GM12875 (cell line): Measurements from ENCODE around the gene ATAD3C.

ENCODE experiments used
- H3K4me3 ChIP-seq: one replicate; pipeline ENCODE4 v1.5.1; 2011; ENCODE audit warnings: low read depth, low read length, control low read depth
- TF ChIP-seq, protein P1 (sequence below): IDR thresholded peaks from 2 replicates; pipeline ENCODE4 v1.5.1; 2011; ENCODE audit warnings: low read depth, mild to moderate bottlenecking, control low read depth, inconsistent platforms, low read length, moderate library complexity, borderline replicate concordance; ENCODE audit not compliant: insufficient read depth

ATAD3C gene

DNA sequence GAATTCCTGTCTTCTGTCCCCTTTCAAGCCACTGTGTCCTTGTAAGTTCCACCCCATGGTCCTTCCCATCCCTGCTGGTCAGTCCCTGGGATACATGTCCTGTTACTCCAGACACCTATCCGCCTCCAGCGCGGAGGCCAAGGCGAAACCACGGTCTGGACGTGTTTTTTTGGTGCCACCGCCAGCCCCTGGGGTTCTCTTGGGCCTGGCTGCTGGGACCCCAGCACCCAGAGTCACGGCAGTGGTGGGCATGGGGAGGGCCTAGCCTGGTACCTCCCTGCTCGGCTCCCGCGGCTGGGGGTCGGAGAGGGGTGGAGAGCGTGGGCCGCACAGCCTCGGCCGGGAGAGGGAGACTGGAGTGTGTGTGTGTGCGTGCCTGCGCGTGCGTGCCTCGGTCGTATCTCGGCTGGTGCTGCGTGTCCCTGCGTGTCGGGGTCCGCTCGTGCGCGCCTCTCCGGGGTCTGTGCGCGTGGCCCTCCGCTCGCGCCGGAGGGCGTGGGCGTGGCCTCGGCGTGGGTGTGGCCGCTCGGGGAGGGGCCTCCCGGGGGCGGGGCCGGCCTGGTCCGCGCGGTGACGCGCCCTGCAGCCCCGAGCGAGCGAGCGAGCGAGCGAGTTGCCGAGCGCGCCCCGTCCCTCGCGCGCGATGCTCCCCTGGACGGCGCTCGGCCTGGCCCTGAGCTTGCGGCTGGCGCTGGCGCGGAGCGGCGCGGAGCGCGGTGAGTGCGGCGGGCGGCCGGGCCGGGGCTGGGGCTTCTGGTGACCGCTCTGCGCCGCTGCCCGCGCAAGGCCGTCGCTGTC, 14.2 kb upstream of the ATAD3C start, which contains the start of gene VWA1:
VWA1 (plus strand) TSS at position 585 of the 798 bp plus-strand sequence; CDS start at position 644, 59 bp downstream.
- TF ChIP-seq, protein P1, sequence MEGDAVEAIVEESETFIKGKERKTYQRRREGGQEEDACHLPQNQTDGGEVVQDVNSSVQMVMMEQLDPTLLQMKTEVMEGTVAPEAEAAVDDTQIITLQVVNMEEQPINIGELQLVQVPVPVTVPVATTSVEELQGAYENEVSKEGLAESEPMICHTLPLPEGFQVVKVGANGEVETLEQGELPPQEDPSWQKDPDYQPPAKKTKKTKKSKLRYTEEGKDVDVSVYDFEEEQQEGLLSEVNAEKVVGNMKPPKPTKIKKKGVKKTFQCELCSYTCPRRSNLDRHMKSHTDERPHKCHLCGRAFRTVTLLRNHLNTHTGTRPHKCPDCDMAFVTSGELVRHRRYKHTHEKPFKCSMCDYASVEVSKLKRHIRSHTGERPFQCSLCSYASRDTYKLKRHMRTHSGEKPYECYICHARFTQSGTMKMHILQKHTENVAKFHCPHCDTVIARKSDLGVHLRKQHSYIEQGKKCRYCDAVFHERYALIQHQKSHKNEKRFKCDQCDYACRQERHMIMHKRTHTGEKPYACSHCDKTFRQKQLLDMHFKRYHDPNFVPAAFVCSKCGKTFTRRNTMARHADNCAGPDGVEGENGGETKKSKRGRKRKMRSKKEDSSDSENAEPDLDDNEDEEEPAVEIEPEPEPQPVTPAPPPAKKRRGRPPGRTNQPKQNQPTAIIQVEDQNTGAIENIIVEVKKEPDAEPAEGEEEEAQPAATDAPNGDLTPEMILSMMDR, result no peak
- peak within 1 kb of the TSS; percentile 42 for H3K4me3 ChIP-seq

GRCh38 chr1:1435911-1436629, 13.4 kb upstream of the ATAD3C start:
- peak overlapping the region; percentile 37 for H3K4me3 ChIP-seq
- TF ChIP-seq, protein P1, result no peak

GRCh38 chr1:1436630-1437032, 12.9 kb upstream of the ATAD3C start:
- TF ChIP-seq, protein P1, result no peak
- H3K4me3 ChIP-seq, result no peak overlapping the region

GRCh38 chr1:1437033-1437903, 12.2 kb upstream of the ATAD3C start:
- TF ChIP-seq, protein P1, result no peak
- no peak overlapping the region for H3K4me3 ChIP-seq

DNA sequence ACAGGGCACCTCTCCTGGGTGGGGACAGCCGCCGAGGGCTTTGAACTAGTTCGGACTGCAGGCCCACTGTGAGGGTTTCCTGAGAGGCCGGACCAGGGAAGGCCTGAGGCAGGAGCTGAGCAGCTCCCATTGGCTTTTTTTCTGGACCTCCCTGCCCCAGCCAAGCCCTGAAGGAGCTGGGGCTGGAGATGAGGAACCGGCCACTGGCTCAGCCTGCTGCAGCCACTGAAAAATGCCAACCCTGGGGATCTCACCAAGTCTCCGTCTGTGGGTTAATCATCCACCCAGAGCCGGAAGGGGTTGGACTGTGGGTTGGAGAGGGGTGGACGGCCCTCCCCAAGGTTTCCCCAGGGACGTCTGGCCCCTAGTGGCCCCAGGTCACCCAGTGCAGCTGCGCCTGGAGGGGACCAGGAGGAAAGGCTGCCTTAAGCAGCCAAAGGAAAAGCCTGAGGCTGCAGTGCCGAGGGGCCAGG, 11.5 kb upstream of the ATAD3C start:
- no peak overlapping the region for H3K4me3 ChIP-seq
- TF ChIP-seq, protein P1, result no peak

DNA sequence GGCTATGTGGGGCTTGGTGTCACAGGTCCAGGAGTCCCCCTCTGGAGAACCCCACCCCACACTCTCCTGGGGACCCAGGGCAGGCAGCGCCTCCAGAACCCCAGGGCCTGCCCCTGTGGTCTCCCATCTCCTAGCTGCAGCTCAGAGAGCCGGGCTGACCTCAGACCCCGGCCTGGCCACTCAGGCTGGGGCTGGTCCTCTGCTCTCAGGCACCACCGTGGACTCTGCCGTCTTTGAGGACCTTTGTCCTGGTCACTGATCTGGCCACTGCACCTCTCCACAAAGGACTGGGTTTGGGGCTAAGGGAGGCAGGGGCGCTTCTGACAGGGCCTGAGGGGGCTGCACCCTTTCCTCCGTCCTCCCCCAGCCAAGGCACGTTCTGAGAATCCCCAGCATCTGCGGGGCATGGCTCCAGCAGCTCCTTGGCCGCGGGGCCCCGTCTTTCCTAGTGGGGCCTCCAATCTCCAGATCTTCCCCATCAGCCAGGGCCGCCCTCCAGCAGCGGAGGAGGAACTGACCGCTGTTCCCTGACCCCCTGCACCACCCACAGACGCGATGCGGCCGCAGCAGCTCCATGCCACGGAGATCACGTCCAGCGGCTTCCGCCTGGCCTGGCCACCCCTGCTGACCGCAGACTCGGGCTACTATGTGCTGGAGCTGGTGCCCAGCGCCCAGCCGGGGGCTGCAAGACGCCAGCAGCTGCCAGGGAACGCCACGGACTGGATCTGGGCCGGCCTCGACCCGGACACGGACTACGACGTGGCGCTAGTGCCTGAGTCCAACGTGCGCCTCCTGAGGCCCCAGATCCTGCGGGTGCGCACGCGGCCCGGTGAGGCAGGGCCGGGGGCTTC, 10.7 kb upstream of the ATAD3C start:
- no peak overlapping the region for H3K4me3 ChIP-seq
- TF ChIP-seq, protein P1, result no peak
